Vagina (tissue), 2 donors: ENCODE data around the gene NRP1.

ENCODE experiments used
- CTCF ChIP-seq, 3 experiments: fragments of 450-650 bp in 2 of 3; fragments of 200-600 bp in 1 of 3; sonication (generic) in 1 of 3; IDR thresholded peaks; one replicate each; pipeline ENCODE4 v1.5.1; 2017 to 2019; ENCODE audit warnings: antibody characterized with exemption in 3 of 3, mild to moderate bottlenecking in 2 of 3, moderate library complexity in 2 of 3
- POLR2A ChIP-seq, 2 donors: fragments of 450-650 bp; IDR thresholded peaks; one replicate each; pipeline ENCODE4 v1.6.1; 2017; ENCODE audit warnings: antibody characterized with exemption in 2 of 2, mild to moderate bottlenecking in 2 of 2, moderate library complexity in 2 of 2

GRCh38 chr10:33298110-33298509 lies 36.4 kb downstream of the NRP1 start:
- no peak for TF ChIP-seq CTCF (IDR thresholded peaks at IDR 0.05)
- no peak for TF ChIP-seq POLR2A (IDR thresholded peaks at IDR 0.05)
